ENCODE measurements around the gene GLI2.

The GLI2 gene

GRCh38 chr2:120754067-120754960, 18.6 kb downstream of the GLI2 start:
- TF ChIP-seq CTCF (IDR thresholded peaks at IDR 0.05; ENCODE audit: borderline replicate concordance, insufficient read depth, low read depth, low read length): no peak
- H3K4me3 ChIP-seq (ENCODE audit: low read depth, low read length): no peak overlapping the region

DNA sequence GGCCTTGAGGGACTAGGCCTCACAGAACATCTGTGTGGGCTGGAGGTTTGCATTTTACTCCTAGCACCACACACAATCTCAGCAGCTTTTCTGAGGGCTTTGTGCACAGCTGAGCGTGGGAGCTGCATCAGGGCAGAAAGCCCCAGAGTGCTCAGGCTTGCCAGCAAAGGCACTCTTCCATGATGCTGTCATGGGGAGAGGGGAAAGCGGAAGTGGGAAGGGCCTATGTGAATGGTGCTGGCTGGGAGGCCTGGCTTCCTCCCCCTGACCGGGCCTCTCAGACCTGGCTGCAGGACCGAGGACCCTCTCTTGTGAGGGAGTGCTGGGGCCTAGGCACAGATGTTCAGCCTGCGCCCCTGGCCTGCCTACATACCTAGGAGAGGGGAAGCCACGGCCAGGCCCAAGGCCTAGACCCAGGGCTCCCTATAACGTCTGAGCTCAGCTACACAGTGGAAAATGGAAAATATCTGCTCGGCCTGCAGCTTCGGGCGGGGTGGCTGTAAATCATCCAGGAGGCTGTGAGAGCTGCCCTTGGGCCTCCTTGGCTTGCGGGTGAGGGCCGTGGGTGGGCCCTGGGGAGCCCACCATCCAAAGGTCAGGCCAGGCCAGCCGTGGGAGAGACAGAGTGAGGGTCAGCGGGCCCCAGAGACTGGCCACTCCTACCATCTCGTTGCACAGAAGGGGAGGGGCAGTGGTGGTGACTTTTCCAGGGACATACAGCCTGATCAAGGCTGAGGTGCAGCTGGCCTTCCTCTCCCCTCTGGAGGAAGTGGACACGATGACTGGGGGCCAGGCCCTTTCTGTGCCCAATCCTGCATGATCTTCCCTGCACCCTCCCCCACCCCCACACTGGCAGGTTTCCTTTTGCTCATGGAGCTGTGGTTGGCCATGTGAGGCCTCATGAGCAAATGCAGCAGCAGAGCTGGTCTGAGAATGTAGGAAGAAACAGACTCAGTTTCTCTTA, 22.8 kb downstream of the GLI2 start:
- no peak overlapping the region for H3K4me3 ChIP-seq (ENCODE audit: low read depth, low read length)
- TF ChIP-seq CTCF (IDR thresholded peaks at IDR 0.05; ENCODE audit: borderline replicate concordance, insufficient read depth, low read depth, low read length): no peak

GRCh38 chr2:120759543-120760331, 24.1 kb downstream of the GLI2 start:
- TF ChIP-seq CTCF (IDR thresholded peaks at IDR 0.05; ENCODE audit: borderline replicate concordance, insufficient read depth, low read depth, low read length): no peak
- no peak overlapping the region for H3K4me3 ChIP-seq (ENCODE audit: low read depth, low read length)

- TF ChIP-seq CTCF (IDR thresholded peaks at IDR 0.05; ENCODE audit: borderline replicate concordance, insufficient read depth, low read depth, low read length): no peak
- H3K4me3 ChIP-seq (ENCODE audit: low read depth, low read length): no peak overlapping the region
Observed at GRCh38 chr2:120760446-120761135, 24.9 kb downstream of the GLI2 start.

GRCh38 chr2:120761164-120761861, 25.6 kb downstream of the GLI2 start:
- no peak overlapping the region for H3K4me3 ChIP-seq (ENCODE audit: low read depth, low read length)
- no peak for TF ChIP-seq CTCF (IDR thresholded peaks at IDR 0.05; ENCODE audit: borderline replicate concordance, insufficient read depth, low read depth, low read length)

DNA sequence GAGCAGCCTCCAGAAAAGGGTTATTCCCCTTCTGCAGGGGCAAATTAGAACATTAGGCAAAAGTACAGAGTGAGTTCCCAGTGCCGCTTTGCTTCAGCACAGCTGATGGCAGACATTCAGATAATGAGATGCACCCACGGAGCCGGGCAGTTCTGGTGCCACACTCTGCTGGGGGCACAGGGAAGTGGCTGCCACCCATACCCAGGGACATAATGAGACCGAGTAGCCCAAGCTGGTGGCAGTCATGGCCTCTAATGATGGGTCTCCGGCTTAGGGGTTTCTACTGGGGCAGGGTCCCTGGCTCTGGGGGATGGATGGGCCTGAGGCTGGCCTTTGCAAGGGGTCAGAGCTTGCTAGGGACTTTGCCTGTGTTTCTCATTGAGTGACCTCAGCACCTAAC, 26.2 kb downstream of the GLI2 start:
- H3K4me3 ChIP-seq (ENCODE audit: low read depth, low read length): no peak overlapping the region
- no peak for TF ChIP-seq CTCF (IDR thresholded peaks at IDR 0.05; ENCODE audit: borderline replicate concordance, insufficient read depth, low read depth, low read length)

All from GM12875 (cell line).